ENCODE data around the gene EXOC6.

EXOC6 gene, protein sequence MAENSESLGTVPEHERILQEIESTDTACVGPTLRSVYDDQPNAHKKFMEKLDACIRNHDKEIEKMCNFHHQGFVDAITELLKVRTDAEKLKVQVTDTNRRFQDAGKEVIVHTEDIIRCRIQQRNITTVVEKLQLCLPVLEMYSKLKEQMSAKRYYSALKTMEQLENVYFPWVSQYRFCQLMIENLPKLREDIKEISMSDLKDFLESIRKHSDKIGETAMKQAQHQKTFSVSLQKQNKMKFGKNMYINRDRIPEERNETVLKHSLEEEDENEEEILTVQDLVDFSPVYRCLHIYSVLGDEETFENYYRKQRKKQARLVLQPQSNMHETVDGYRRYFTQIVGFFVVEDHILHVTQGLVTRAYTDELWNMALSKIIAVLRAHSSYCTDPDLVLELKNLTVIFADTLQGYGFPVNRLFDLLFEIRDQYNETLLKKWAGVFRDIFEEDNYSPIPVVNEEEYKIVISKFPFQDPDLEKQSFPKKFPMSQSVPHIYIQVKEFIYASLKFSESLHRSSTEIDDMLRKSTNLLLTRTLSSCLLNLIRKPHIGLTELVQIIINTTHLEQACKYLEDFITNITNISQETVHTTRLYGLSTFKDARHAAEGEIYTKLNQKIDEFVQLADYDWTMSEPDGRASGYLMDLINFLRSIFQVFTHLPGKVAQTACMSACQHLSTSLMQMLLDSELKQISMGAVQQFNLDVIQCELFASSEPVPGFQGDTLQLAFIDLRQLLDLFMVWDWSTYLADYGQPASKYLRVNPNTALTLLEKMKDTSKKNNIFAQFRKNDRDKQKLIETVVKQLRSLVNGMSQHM

DNA sequence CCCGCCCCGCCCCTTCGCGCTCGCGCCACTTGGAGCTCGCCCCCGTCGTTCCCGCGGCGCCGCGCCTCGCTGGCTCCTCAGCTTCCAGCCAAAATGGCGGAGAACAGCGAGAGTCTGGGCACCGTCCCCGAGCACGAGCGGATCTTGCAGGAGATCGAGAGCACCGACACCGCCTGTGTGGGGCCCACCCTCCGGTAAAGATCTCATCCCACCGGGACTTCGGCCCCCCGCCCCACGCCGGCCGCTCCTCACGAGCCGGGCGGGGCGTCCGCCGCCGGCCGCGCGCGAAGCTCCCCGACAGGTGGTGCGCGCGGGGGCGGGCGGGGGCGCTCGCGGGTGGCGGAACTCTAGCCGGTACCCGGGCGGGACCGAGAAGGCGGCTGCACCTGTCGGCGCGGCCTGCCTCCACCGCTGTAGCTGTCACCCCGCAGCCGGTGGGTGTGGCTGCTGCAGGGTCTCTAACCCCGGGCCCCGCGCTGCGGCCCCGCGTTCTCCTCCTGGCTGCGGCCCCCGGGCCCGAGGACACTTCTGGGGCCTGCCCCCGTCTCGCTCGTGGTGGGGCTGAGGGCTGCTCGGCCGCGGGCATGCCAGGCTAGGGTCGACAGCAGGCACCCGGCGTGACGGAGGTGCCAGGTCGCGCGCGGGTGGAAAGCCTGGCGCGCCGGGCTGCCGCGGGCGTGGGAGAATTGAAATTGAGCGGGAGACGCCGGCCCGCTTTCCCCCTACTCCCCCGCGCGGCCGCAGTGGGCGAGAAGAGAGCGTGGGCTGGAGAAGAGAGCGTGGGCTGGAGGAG lies at the start of gene EXOC6:
EXOC6 (plus strand) TSS at position 80 of the 793 bp plus-strand sequence; CDS start at position 94, 14 bp downstream.
- DNase-seq, result peak; percentile 70 to 74

GRCh38 chr10:92799568-92799967 lies 48.8 kb upstream of the EXOC6 start:
- DNase-seq, result no peak

GRCh38 chr10:92800134-92800733 lies 48.1 kb upstream of the EXOC6 start:
- no peak for DNase-seq

DNA sequence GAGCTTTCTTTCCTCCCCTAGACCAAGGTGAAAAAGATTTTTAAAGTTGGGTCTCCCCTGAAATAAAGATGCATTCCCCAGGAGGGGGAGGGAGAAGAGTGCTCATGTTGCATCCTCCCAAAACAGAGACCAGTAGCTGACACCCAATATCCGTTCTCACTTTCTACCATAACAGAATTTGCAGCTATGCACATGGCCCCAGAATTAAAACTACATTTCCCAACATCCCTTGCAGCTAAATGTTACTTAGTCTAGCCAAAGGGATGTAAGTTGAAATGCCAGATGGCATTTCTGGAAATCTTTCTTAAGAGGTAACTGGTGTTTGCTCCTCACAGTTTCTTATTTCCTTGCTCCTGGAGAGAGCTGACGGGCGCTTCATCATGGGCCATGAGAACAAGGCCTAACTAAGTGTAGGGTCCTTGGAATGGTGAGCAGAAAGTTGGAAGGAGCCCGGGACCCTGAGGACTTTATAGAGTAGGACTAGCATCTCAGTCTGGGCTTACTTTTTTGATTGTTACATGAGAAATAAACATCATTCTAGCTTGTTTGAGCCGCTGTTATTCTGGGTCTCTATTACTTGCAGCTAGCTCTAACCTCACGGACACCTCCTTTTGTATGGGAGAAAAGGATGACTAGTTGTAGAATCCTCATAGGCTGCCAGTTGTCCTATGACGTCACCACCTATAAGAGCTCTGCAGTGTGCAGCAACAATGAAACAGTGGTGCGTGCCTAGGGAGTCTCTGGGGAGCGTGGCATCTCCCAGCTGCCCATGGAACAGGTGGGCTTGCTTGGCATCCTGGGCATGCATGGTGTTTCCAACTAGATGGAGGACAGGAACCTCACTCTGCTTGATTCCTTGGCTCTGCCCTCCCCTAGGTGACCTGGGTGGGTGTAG lies 46.1 kb upstream of the EXOC6 start:
- peak in 1 of 2 experiments; percentile 18 for DNase-seq

GRCh38 chr10:92809840-92810239 lies 38.5 kb upstream of the EXOC6 start:
- DNase-seq, result no peak

DNA sequence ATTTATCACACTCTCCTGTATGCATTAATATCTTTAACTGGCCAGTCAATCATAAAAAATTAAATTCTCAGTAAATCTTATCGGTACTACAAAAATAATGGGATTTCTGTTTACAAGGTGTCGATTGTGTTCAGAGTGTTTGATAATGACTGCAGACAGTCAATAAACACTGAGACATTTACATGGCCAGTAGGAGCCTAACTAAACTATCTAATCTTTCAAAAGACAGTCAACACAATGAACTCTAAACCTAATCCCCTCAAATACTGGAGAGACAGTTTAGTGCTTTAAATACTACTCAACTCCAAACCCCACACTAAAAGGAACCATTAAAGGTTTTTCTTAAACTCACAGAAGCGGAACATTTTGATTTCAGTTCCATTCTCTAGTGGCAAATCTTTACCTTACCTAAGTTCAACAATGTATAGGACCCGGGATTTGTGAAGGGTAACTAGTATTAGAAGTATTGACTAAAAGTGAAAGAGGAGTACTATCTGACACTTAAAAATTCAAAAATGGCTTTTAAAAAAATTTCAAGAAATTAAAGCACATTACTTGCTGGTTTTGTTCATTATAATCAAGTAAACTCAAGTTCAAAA lies 37.3 kb upstream of the EXOC6 start:
- DNase-seq, result no peak

DNA sequence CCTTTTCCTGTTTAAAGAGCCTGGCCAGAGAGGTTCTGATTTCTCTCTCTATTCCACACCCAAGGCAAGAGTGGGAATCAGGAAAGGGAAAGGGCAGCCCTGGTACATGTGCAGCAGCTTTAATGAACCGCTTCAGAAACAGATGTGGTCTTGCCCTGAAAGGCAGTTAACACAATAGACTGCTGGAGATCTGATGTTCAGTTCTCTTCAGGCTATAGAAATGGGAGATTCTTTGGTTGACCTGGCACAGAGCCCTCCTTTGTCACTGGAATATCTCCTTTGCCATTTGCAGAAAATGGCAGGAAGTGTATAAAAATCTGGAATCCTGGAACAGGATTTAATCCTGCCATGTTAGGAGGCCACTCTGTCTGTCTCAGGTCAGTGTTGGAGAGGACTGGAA lies 36.3 kb upstream of the EXOC6 start:
- DNase-seq, result no peak

- no peak for DNase-seq
Measured at GRCh38 chr10:92813979-92814378, 34.3 kb upstream of the EXOC6 start.

DNA sequence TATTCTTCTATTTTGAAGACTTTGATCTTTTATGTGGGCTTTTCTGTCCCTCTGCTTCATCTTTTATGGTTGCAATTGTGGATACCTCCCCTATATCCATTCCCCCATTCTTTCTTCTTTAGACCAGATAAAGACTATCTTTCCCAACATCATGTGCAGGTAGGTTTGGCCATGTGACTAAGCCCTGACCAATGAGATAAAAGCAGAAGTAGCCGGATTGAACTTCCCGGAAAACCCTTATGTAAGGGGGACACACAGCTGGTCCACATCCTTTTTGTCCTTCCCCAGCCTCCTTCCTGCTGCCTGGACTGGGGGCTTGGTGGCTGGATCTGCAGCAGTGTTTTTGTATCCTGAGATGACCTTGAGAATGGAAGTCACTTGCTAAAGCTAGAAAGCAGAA lies 33.5 kb upstream of the EXOC6 start:
- DNase-seq, result no peak

DNA sequence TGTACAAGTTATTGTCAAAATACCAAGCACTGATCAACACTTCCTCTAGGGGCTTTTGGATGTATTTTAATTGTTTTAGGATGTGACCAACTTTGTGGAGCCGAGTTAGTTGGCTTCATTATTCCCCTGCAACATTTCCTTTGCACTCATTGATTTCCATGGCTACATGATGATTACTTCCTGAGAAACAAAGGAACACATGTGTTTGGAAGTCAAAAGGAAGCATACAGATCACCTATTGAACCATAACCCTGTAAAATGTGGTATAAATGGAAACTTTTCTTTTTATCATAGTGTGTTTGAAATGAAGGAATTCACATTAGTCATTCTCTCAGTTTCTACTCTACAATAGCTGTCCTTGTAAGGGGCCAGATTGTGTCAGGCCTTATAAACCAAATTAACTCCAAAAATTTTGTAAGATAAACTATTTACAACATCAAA lies 32.2 kb upstream of the EXOC6 start:
- DNase-seq, result no peak

DNA sequence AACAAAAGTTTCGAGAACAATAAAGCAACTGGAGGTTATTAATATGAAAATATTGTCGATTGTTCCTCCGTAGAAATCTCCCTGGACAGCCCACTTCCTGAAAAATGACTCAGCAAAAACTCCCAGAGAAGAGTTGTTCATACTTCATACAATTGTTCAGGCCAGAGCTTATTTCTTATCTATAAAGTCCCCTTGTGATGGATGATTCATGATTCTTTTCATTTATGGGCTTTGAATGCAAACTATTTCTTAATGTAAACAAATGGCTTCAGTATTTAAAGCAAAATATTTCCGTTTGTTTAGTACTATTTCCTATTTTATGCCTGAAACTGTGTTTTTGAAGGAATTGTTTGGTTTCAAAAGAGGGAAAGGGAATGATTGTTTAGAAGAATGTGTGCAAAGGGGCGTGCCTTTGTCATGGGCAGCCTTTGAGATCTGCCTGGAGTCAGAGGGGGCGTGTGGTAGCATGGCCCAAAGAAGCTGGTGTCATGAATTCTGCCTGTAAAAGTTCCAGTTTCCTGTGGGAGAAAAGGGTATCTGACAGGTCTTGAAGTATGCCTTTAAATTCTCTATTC lies 26.2 kb upstream of the EXOC6 start:
- DNase-seq, result no peak

GRCh38 chr10:92822964-92823363 lies 25.4 kb upstream of the EXOC6 start:
- no peak for DNase-seq

DNA sequence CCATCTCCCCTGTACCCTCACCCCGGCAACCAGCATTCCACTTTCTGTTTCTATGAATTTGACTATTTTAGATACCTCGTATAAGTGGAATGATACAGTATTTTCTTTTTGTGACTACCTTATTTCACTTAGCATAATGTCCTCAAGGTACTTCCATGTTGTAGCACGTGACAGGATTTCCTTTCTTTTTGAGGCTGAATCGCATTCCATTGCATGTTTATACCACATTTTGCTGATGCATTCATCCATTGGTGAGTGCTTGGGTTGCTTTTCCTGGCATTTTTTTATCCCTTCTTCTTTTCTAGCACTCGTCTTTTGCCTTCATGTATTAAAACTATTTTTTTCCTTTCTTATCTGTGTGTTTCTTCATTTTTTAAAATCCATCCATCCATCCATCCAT lies 22.3 kb upstream of the EXOC6 start:
- no peak for DNase-seq

DNA sequence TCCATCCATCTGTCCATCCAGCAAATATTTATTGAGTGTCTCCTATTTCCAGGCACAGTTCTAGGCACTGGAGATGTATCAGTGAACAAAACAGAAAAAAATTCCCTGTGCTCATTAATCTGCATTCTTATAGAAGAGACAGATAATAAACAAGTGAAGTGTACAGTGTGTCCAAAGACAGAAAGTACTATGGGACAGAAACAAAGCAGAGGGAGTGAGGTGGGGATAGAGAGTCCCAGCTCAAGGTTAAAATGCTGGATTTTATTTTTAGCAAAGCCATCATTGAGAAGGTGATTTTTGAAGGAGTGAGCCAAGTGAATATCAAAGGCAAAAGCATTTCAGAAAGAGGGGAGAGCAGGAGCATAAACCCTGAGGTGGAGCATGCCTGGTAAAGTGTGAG lies 21.8 kb upstream of the EXOC6 start:
- no peak for DNase-seq

- no peak for DNase-seq
Measured at GRCh38 chr10:92829042-92829785, 19.1 kb upstream of the EXOC6 start.

DNA sequence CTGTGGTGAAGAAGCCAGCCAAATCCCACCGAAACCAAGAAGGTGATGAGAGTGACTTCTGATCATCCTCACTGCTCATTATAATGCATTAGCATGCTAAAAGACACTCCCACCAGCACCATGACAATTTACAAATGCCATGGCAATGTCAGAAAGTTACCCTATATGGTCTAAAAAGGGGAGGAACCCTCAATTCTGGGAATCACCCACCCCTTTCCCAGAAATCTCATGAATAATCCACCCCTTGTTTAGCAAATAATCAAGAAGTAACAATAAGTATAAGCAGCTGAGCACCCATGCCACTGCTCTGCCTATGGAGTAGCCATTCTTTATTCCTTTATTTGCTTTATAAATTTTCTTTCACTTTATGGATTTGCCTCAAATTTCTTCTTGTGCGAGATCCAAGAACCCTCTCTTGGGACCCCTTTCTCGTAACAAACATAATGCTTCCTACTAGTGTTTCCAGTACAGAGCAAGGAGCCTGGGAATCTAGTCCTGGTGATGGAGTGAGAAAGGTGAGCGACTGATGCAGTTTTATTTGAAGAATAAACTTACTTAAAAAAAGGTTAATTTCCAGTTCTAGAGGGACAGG lies 18.4 kb upstream of the EXOC6 start:
- DNase-seq, result no peak

GRCh38 chr10:92830478-92831389 lies 17.6 kb upstream of the EXOC6 start:
- no peak for DNase-seq

DNA sequence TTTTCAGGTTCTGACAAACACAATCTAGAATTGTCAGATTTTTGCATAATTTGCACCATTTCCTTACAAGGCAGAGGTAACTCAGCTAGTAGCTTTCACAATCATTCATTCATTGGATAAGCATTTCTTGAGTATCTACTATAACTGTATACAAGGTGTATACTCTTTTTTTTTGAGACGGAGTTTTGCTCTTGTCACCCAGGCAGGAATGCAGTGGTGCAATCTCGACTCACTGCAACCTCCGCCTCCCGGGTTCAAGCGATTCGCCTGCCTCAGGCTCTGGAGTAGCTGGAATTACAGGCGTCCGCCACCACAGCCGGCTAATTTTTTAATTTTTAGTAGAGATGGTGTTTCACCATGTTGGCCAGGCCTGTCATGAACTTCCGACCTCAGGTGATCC lies 16.2 kb upstream of the EXOC6 start:
- no peak for DNase-seq
